Posterior vena cava (tissue), 2 donors: Measurements from ENCODE around the gene EN2. TPM values are rescaled to one million over a fixed set of nuclear protein-coding genes. Genes with fewer than 3 reads are reported as not detected.

ENCODE experiments used
- DNase-seq: peaks from one replicate; pipeline ENCODE4 v3.0.0-alpha.2; 2020; ENCODE audit warnings: low spot score
- intact Hi-C, 2 donors: fragments of 100-400 bp; cut with DNase I; formaldehyde crosslinking; loops; one replicate each; pipeline versions ENCODE4 v1.14.1 to v1.14.2; 2022 to 2023
- total RNA-seq, 2 donors: library from RNA; stranded (reverse); fragmentation: NEBNext Ultra II Directional; extraction: Animal tissue kit (Norgen Biotek cat#: 25700); gene quantifications; one replicate each; pipeline ENCODE4 v1.2.1, GENCODE V29; 2021
- donor health status: DM: yes; HTN: yes; CAD: no.
- donor health status: DM: yes; HTN: yes; CAD: no.

Gene EN2
- total RNA-seq, 2 donors from 2014 or later, result 0.14 to 0.19 TPM

DNA sequence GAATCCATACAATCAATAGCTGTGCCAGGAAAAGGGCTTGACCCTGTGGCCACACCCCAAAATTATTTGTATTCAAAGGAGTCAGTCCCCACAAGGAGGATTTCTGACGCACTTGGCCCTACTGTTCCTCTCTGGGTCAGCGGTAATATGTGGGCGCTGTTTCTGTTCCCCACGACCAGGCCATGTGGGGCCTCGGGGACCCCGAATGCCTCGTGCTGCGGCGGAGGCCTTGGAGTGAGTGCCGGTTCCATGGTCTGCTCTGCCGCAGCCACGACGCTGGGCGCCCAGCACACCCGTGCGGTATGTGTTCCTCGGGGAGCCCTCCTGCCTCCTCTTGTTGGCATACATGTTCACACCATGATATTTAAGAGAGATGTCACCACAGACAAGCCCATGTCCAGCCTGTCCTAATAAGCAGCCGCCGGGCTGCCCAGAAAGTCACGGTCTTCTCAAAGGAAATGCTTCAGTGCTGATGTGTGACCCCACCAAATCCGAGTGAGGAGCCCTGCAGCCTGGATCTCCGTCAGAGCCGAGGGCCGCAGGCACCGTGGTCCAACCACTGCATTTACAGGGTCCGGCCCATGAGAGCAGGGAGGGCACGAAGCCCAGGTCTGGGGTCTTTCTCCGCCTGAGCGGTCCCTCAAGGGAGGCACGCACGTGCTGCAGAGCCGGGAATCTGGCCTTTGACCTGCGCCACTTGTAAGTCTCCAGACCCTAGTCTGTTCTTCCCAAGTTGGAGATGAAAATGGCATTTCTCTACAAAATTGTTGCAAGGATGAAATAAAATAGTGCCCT is 36.0 kb downstream of the EN2 start:
- no peak for DNase-seq
- intact Hi-C loops, result no loop called here

DNA sequence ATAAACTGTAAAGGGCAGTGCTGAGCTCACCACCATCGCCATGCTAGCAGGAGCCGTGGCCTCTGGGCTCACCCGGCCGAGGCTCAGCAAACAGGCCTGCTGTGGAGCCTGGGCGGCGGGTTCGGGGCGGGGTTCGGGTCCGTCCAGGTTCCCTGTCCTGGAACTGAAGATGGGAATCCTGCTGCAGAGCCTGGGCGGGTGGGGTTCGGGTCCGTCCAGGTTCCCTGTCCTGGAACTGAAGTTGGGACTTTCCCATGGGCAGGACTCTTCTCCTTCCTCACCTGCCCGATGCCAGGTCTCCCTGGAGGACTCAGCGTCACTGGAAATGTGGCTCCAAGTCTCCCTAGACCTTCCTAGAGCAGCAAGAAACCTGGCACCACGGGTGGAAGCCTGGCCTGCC is 36.6 kb downstream of the EN2 start:
- intact Hi-C loops, result no loop called here
- no peak for DNase-seq

DNA sequence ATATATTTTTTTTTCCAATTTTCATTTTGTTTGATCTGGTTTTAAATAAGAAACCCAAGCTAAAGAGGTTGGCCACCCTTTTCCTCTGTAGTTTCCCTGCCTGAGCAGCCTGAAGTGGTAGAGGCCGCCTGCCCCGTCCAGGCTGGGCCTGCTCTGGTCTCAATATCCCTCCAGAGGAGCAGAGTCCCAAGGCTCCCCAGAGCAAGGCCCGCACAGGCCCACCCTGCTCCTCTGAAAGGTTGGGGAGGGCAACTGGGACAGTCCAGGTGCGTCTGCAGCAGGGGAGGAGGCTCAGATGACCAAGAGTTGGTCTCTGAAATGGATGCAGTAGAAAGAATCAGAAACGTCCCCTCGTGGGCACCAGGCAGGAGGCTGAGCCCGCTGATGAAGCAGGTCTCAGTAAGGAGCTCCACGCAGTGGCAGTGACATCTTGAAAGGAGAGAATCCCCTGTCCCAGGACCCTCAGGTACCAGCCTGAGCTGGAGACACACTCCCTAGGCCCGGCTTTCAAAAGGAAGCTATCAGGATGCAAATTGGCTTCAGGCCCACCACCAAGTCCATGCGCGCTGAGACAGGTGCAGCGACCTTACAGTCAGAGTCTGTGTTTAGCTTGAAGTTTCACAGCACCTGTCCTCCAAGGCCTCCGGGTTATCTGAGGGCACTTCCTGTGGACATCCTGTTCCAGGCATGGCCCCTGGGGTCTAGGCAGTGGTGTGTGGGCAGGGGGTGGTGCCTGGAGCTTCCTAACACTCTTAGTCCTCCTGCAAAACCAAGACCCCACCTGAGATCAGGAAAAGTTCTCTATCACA is 37.7 kb downstream of the EN2 start:
- DNase-seq, result no peak
- intact Hi-C loops, result no loop called here

DNA sequence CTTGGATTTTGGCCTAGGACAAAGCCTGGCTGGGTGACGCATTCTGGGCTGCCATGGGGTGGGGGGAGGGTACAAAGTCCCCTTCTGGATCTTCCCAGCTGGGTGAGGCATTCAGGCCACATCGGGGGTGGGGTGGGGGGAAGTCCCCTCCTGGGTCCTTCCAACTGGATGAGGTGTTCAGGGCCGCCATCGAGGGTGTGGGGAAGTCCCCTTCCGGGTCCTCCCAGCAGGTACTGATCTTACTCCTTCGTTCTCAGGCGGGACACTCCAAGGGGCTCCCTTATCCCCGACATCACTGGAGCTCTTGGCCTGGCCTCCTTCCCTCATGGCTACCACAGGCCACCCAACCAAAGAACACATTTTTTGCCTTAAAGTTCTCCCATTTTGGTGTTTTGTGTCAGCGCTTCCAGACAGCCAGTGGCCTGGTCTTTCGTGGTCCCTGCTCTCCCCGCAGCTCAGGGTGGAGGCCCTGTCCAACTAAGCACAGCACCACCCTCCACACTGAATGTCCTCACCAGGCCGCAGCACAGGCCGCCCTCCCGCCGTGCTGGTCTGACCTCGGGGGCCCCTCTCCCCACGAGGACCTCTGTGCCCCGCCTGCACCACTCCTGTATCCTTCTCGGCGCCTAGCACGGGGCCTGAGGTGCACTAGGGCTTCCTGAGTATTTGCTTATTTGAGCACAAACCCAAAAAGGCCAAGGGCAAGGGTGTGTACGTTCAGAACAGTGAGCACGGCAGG is 38.5 kb downstream of the EN2 start:
- no peak for DNase-seq
- intact Hi-C loops, result no loop called here

DNA sequence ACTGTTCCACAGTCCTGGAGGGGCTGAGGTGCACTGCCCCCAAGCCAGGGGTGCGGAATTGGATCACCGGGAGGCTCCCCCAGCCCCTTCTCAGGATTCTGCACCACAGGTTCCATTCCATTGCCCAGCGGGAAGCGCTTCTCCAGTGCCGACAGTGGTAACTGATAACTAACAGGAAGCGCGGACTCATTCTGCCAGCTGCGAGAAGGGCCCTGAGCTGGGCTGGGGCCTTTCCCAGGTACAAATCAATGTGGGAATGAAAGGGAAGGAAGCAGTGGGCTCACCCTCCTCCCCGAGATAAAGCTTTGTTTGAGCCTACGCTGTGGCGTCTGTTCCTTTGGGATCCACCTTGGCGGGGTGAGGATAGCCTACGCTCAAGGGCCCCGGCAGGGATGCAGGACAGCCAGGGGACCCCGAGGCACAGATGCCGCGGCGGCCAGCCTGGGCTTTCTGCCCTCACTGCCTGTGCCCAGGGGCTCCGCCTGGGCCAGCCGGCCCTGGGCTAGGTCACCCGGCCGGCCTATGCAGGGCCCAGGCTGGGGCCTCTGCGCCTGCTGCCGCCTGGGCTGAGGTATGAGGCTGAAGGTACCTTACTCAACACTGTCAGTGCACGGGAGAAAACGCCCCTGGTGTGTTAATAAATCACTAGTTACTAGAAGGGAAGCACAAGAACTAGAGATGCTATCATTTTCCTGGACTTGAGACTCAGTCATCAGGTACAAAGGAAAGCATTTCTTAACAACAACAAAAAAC is 39.4 kb downstream of the EN2 start:
- intact Hi-C loops, result no loop called here
- no peak for DNase-seq

DNA sequence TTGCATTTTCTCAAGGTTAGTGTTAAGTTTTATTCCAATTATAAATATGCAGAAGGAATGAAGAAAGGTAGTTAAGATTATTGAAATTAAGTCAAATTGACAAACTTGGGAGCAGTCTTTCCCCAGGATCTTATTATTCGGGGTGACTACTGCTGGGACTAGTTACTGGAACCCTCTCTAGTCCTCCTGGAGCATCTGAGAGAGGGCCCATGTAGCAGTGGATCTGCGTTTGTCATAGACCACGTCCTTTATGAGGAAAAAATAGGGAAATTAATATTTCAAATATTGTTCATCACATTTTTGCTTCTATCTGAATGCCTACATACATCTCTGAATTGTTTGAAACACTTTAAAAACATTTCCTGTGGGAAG is 47.5 kb downstream of the EN2 start:
- intact Hi-C loops, result no loop called here
- no peak for DNase-seq

DNA sequence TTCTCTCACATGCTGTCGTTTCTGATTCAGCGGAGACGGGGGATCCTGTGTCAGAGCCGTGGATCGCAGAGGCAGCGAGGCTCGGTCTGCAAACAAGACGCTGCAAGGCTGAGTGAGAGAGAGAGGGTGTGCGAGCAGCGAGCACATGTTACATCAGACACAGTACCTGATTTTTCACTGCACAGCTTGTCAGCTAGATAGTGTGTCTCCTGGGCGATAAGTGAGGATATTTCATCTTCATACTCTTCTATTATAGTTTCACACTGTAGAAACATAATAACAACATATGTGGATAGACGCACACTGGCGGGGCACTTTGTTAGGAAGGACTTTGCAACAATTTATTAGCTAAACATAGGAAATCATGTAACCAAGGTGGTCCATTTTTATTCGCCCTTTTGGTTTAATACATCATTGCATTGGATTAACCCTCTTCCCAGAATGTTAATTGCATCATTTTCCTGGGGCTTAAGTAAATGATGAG is 49.0 kb downstream of the EN2 start:
- intact Hi-C loops, result no loop called here
- no peak for DNase-seq

DNA sequence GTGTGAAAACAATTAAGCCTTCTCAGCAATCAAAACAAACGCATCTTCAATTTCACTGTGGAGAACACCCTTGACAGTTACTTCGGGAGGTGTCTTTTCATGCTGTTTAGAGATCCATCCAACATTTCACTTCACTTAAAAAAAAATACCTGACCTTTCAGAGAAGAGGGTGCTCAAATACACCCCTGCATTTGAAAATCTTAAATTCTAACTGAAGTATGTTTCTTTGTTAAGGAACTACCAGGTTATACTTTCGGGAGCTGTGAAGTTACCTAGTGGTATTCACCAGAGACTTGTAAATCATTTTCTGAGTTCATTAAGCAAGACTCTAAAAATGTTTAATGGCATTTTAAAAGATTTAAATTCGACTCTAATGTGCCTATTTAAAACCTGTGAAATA is 49.6 kb downstream of the EN2 start:
- intact Hi-C loops, result no loop called here

DNA sequence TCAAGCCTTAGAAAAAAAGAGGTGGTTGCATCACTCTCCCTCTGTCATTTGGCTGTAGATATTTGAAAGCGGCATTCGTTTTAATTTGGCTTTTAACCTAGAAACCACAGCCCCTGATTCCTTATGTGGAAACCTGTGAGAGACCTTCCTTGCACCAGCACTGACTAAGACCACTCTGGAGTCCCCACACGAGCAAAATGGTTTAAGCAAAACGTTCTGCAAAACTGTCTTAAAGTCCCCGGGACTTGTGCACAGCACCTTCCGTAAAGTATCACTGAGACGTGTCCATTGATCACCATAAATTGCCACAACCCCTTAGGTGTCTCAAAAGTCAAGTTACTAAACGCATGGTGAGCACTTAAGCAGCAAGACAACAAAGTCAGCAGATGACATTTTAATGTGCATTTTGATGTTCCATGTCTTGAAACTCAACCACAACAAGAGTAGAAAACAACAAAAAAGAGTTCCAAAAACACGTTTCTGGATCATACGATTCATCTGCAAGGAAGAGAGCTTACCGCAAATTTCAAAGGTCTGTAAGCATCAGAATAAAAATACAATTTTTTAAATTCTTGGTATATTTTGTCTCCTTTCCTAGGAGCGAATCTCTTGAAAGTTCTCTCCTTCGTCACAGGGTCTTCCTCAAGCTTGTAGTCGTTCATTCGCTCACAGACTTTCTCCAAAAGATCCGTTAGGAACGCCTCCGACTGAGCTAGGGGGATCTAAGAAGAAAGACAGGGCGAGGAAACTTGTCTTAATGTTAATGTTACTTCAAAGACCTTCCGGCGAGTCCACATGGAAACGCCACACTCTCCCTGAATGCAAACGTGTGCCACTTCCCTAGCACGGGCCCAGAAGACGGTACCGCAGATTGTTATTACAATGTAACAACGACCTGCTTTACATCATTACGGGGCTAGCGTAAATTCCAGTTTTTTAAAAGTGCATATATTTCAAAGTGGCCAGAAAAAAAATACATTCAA is 50.7 kb downstream of the EN2 start:
- intact Hi-C loops, result no loop called here
- no peak for DNase-seq

More for the DNA sequence above, 49.6 kb downstream of the EN2 start:
- no peak for DNase-seq

DNA sequence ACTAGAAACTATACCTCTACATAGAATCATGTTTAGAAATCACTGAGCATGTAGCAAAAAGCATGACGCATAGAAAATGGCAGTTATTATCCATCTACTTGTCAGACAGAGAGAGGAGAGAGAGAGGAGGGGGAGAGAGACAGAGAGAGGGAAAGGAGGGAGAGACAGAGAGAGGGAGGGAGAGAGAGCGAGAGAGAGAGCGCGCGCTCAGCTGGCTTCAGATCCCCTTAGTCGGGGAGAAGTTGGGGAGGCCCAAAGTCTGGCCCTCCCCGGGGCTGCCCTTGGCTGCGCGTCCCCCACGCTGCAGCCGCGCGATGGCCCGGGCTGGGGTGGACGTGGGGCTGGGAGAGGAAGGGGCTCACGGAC is 51.4 kb downstream of the EN2 start:
- intact Hi-C loops, result no loop called here
- DNase-seq, result no peak

DNA sequence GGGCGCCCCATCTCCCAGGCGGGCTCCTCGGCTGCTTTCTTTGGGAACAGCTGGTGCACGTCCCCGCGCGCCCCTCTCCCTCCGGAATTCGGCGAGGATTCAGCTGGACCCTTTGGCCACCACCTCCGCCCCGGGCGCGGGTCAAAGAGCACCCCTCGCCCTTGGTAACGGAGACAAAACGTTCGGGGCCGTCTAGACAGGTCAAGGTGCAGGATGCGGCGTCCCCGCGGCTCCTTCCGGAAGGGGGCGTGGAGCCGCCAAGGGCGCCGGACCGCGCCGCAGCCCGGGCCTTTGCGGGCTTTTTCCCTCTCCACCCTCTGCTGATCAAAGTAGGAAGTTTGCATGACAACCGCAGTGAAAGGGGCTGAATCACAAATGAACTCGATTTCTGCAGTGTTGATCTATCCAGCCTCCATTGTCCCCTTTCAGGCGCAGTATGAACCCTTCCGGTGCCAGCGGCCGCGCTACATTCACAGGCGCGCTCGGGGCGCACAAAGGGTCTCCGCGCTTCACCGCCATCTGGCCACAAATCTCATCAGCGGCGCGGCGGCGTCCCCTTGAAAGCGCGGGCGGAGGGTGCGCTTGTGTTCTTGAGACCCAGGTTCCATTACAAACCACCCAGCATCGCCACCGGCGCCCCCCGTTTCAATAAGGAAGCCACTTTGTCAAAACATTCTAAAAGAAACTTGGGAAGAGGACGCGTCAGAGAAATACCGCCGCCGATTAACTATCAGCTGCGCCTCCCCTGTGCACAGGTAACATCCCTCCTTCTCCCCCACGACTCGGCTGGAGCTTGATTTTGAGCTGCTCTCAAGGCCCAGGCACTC is 52.0 kb downstream of the EN2 start:
- intact Hi-C loops, result no loop called here
- no peak for DNase-seq

DNA sequence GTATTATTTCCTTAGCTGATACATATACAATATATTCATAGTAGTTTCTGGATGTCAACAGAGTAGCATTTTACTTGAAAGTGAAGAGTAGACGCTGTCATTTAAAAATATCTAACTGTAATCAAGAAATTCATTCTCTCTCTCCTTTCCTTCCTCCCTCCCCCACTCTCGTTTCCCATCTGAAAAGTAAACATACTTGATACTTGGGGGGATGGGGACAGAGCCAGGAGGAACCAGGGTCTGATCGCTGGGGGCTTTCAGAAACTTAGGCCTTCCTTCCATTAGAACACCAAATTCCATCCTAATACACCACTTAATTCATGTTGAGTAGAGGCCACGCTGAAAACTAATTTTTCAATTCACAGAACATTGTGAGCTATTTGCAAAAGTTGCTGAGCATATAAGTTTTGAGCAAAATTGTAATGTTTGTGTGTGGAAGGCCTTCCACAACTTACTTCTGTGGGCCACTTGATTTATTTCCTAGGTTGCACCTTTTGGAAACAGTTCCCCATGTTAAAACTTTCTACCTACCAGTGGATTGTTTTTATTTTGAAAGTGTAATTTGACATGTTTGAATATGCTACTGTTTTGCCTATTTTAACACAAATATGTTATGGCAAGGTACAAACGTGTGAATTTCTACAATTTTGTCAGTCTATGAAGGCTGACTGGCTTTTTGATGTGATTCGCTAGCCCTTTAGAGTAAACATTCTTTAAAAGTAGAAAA is 53.2 kb downstream of the EN2 start:
- no peak for DNase-seq
- intact Hi-C loops, result no loop called here

DNA sequence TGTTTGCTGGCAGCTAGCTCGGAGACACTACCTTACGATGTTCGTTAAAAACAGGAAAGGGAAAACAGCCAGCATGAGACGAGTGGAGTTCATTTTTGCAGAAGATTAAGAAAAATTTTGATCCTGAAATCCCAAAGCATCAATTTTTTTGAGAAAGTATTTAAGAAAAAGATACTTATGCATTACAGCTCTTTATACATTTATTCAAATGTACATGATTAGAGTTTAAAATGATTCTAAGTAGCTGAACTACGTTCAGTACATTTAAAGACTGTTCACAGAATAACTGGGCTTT is 53.7 kb downstream of the EN2 start:
- intact Hi-C loops, result no loop called here
- DNase-seq, result no peak

DNA sequence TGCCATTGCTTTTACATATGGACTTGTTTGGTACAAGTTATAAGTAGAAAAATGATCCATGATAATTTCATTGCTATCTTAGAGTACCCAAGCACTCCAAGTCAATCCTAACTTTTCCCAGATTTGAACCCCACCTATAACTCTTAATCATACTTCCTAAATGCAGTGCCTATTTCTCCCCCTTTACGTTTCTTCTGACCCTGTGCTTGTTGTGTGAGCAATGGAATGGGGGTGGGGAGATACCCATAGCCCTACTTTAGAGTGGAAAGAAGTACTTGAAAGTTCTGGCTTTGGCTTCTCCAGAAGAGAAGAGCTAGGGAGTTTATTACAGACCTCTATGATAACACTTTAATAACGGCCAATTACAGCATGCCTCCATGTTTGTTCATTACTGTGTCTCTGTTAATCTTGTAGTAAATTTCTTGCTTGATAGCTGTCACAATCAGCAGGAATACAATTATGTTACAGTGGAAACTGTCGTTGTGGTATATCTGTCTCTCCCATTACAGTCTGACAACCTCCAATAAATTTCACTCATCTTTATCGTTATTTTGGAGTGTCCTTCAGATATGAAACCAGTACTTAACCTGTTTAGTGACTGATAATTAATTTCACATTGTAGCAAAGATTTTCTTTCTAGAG is 54.4 kb downstream of the EN2 start:
- no peak for DNase-seq
- intact Hi-C loops, result no loop called here

DNA sequence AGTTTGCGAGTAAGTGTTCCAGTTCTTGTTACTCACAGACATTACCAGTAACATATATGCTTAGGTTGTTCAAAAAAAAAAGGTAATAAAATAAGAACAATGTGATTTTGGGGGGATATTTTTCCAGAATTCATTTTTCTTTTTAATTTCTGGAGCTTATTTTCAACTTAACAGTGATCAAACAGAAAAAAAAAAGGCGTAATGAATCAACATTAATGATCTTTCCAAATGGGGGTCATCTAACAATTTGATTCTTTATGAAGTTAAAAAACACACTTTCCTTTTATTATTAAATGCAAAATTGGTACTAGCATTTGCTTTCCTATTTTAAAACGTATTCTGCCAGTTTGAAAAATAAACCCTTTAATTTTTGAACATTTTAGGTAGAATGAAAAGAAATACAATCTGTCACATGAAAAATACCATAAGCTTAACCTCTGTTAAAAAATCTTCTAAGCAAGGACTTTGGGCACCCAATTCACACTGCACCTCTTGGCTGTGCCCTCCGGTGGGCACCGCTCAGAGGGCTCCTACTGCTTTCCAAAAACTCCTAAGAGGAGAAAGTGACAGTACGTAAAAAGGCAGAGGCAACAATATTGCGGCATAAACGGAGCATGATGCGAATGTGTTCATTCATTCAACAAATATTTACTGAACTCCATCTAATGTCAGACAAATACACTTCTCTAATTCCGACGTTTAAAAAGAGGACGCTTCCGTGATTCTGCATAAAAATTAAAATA is 55.8 kb downstream of the EN2 start:
- intact Hi-C loops, result no loop called here

DNA sequence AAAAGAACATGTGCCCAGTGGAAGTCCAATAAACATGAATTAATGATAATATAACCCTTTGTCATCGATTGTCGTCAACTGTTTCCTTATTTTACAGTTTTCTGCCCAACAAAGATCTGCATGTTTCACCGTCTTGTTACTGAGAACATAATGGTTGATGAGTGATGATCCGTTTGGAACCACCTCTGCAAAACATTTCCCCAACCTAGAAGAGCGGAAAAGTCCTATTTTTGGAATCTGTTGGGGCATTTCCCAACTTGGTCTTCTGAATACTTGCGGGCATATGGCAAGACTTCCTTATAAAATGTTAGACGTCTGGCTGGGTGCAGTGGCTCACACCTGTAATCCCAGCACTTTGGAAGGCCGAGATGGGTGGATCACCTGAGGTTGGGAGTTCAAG is 56.4 kb downstream of the EN2 start:
- intact Hi-C loops, result no loop called here
- DNase-seq, result no peak

More for the DNA sequence above, 55.8 kb downstream of the EN2 start:
- DNase-seq, result no peak
